Common myeloid progenitor, CD34-positive (primary cell): ENCODE data around the gene MS4A6A.

Experiments
- CTCF ChIA-PET: fragments of 350-600 bp; sonication (Branson Sonifier 250); formaldehyde crosslinking; loops from one replicate; lab custom pipeline; 2021; ENCODE audit warnings: antibody characterized with exemption; lab: Charles Lee
- POLR2A ChIA-PET: fragments of 350-600 bp; sonication (Branson Sonifier 250); formaldehyde crosslinking; loops from one replicate; lab custom pipeline; 2021; ENCODE audit warnings: antibody characterized with exemption; lab: Charles Lee
- DNase-seq, 3 donors: peaks; one replicate each; pipeline versions ENCODE4 v3.0.0 to v3.0.0-alpha.2; 2013
- H3K27ac ChIP-seq, 2 experiments: 1 replicate in 1 of 2; 2 replicates in 1 of 2; pipeline ENCODE4 v1.7.0; 2013; ENCODE audit warnings: inconsistent platforms in 2 of 2, low read length in 2 of 2, mild to moderate bottlenecking in 2 of 2, low read depth in 1 of 2, moderate library complexity in 1 of 2; ENCODE audit not compliant: severe bottlenecking in 2 of 2, insufficient read depth in 1 of 2, poor library complexity in 1 of 2
- H3K27me3 ChIP-seq, 5 experiments: replicated peaks in 2 of 5; 1 replicate in 3 of 5; 2 replicates in 2 of 5; pipeline versions ENCODE4 v1.6.1 to v1.7.0; 2013; ENCODE audit warnings: low read length in 4 of 5, mild to moderate bottlenecking in 2 of 5, moderate library complexity in 2 of 5, inconsistent platforms in 1 of 5; ENCODE audit not compliant: insufficient read depth in 5 of 5, control insufficient read depth in 4 of 5
- H3K36me3 ChIP-seq, 4 experiments: 1 replicate in 2 of 4; 2 replicates in 2 of 4; pipeline versions ENCODE4 v1.6.1 to v1.7.0; 2013; ENCODE audit warnings: low read length in 3 of 4, control low read depth in 1 of 4, mild to moderate bottlenecking in 1 of 4; ENCODE audit not compliant: control insufficient read depth in 4 of 4, insufficient read depth in 4 of 4
- H3K4me1 ChIP-seq, 4 experiments: 1 replicate in 3 of 4; 2 replicates in 1 of 4; pipeline versions ENCODE4 v1.6.1 to v1.7.1; 2013; ENCODE audit warnings: low read length in 3 of 4, mild to moderate bottlenecking in 3 of 4, control low read depth in 1 of 4, inconsistent platforms in 1 of 4, moderate library complexity in 1 of 4; ENCODE audit not compliant: control insufficient read depth in 4 of 4, insufficient read depth in 4 of 4; ENCODE audit errors: control extremely low read depth in 1 of 4
- H3K4me3 ChIP-seq, 7 experiments: 1 replicate in 4 of 7; 2 replicates in 3 of 7; pipeline versions ENCODE4 v1.5.1 to v1.7.0; 2013; ENCODE audit warnings: mild to moderate bottlenecking in 7 of 7, low read length in 6 of 7, moderate library complexity in 6 of 7, inconsistent platforms in 2 of 7, low read depth in 2 of 7, control low read depth in 1 of 7; ENCODE audit not compliant: insufficient read depth in 4 of 7, control insufficient read depth in 1 of 7; ENCODE audit errors: extremely low read depth in 1 of 7
- H3K9me3 ChIP-seq, 5 experiments: 1 replicate in 4 of 5; 2 replicates in 1 of 5; pipeline versions ENCODE4 v1.6.1 to v1.7.1; 2013; ENCODE audit warnings: low read length in 4 of 5, mild to moderate bottlenecking in 2 of 5, inconsistent platforms in 1 of 5, low read depth in 1 of 5, moderate library complexity in 1 of 5; ENCODE audit not compliant: control insufficient read depth in 4 of 5, insufficient read depth in 2 of 5; ENCODE audit errors: control extremely low read depth in 1 of 5
- WGBS: methylation state at CpG from one replicate; pipeline ENCODE4 v1.1.5; 2013; ENCODE audit not compliant: insufficient coverage; 5-methylcytosine and 5-hydroxymethylcytosine counted together

The MS4A6A gene

DNA sequence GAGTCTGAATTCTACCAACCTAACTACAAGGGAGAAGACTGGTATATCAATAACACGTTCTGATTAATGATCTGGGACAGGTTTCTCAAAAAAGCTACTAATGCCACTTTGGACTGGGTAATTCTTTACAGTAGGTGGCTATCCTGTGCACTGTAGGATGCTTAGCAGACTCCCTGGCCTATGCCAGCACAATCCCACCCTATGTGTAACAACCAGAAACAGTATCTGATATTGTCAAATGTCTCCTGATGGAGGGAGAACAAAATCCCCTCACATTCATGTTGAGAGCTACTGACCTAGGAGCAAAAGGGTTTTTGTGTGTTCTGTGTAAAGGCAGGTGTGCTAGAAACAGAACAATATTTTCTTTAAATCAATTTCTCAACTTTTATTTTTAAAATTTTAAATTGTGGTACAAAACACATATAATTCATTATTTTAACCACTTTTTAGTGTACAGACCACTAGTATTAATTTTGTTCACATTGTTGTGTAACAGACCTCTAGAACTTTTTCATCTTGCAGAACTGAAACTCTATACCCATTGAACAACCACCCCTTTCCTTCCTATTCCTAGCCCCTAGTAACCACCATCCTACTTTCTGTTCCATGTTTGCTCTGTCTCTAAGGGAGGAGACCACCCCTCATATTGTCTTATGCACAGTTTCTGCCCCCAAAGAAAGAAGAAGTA, 2.1 kb upstream of the MS4A6A start:
- H3K27me3 ChIP-seq = peaks cover 0 to 4% (median 1%) of the 10 kb centered on the region in 5 experiments
- peaks cover 0 to 8% (median 3%) of the 10 kb centered on the region in 5 experiments for H3K9me3 ChIP-seq
- H3K36me3 ChIP-seq = no peaks in the 10 kb centered on the region
- CTCF ChIA-PET = interaction anchor here (2.3 to 6.9 kb wide), 2 partner anchors 10 to 15 kb away, joined by 6 to 32 read pairs; no protein-coding TSS in a partner anchor
- no peak overlapping the region for H3K4me3 ChIP-seq
- H3K27ac ChIP-seq = no peak overlapping the region
- peak in 1 of 3 donors; percentile 26 for DNase-seq
- H3K4me1 ChIP-seq = peaks cover 7 to 26% (median 20%) of the 10 kb centered on the region in 4 experiments
- POLR2A ChIA-PET = no interaction called here
- no CpG with 5 or more reads among the region's 1 CpG for WGBS

DNA sequence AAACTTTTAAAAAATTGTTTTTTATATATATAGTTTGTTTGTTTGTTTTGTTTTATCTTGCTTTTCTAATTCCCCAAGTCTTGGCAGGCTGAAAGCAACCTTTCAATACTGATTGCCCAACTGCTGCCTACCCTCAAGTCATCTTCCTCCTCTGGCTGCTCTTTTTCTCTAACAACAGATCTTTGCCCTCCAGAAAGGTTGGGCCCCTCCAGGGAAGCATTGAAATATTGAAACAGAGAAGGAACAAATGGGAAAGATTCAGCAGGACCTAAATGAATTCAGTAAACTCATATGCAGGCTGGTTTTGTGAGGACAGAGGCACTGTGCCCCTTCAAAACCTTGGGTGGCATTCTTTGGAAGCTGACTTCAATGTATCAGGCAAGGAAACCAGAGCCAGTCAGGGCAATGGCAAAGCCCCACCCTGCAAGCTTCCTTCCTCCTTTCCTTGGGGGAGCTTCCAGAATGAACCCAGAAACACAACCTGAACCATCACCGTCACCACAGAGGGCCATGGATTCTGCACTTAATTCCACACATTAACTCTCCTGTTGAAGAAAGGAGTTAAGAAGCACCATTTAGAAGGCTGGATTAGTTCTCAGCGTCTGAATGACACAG, 815 bp upstream of the MS4A6A start:
- Histone ChIP-seq H3K27me3 (peaks cover 0 to 14% (median 4%) of the 10 kb centered on the region in 5 experiments), H3K9me3 (peaks cover 0 to 8% (median 3%) of the 10 kb centered on the region in 5 experiments), H3K4me3 (no peak overlapping the region), H3K36me3 (no peaks in the 10 kb centered on the region), H3K4me1 (peaks cover 7 to 26% (median 20%) of the 10 kb centered on the region in 4 experiments), H3K27ac (no peak overlapping the region)
- DNase-seq = peak in 1 of 3 donors; percentile 15
- WGBS = 80% methylated on average over 1 of the region's 2 CpGs
- ChIA-PET POLR2A (no interaction called here), CTCF (interaction anchor here (2.3 to 6.9 kb wide), 2 partner anchors 11 to 13 kb away, joined by 6 to 32 read pairs; no protein-coding TSS in a partner anchor)

DNA sequence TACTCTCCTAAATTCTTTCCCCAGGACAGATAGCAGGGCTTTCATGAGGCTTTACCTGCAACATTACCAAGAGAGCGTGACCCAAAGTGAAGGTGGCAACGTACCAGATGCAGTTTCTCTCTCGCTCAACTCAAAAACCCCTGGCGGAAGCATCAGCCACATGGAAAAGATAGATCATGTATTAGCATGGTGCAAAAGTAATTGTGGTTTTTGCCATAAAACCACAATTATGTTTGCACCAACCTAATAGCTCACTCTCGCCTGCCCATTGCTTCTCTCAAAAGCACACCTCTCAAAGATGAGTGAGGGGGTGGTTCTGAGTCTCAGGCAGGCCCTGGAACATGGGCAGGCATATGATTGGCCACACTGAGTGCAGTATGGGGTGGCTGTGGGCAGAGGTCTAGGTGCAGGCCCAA, 7.0 kb downstream of the MS4A6A start:
- peak; percentile 41 to 81 (median 75) for DNase-seq
- Histone ChIP-seq H3K9me3 (peaks cover 0 to 3% (median 0%) of the 10 kb centered on the region in 5 experiments), H3K4me1 (peaks cover 0 to 21% (median 0%) of the 10 kb centered on the region in 4 experiments), H3K27ac (no peak overlapping the region), H3K4me3 (no peak overlapping the region), H3K36me3 (peaks cover 0 to 6% (median 0%) of the 10 kb centered on the region in 4 experiments), H3K27me3 (peaks cover 0 to 57% (median 7%) of the 10 kb centered on the region in 5 experiments)
- no CpG with 5 or more reads among the region's 5 CpGs for WGBS
- ChIA-PET CTCF (no interaction called here), POLR2A (no interaction called here)

DNA sequence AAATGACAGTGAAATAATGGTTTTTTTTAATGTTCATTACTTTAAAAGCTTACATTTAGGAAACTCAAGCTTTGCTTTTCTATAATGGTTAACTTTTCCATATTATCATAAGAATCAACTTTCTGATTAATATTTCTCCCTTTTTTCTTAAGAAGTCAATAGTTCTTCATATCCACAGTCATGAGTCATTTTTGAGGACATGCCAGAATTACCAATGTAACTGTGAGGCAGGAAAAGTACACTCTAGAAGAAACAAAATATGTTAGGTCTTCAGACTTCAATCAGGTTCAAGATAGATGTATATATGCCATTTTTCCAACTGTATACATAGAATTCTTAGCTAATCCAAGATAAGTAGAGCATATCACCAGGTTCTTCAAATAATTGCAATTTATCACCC, 10.9 kb downstream of the MS4A6A start:
- Histone ChIP-seq H3K27me3 (peaks cover 0 to 35% (median 4%) of the 10 kb centered on the region in 5 experiments), H3K4me3 (no peak overlapping the region), H3K9me3 (peaks cover 3 to 19% (median 15%) of the 10 kb centered on the region in 5 experiments), H3K4me1 (peaks cover 0 to 21% (median 0%) of the 10 kb centered on the region in 4 experiments), H3K27ac (no peak overlapping the region), H3K36me3 (peaks cover 0 to 2% (median 0%) of the 10 kb centered on the region in 4 experiments)
- ChIA-PET POLR2A (no interaction called here), CTCF (interaction anchor here (1.3 to 3.6 kb wide), 3 partner anchors 8 to 80 kb away, joined by 3 to 32 read pairs (median 13); partner anchors contain the start of gene MS4A6A)
- DNase-seq = no peak

DNA sequence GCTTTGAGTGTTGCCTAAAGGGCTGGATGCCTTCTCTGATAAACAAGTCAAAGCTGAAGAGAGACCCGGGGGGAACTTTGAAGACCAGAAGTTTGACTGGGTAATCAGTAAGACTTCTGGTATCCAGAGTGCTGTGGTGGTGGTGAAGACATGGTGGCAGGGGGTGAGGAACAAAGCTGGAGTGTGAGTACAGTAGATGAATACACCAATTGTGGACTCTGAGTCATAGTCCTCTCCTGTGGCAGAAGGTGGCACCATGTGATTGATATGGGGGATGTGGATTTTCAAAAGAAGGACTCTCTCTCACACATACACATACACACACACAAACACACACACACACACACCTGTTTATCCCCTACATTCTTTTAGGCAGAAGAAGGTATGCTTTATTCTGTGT, 12.3 kb downstream of the MS4A6A start:
- H3K4me3 ChIP-seq = no peak overlapping the region
- POLR2A ChIA-PET = no interaction called here
- H3K27me3 ChIP-seq = peaks cover 0 to 32% (median 4%) of the 10 kb centered on the region in 5 experiments
- peaks cover 0 to 9% (median 0%) of the 10 kb centered on the region in 4 experiments for H3K4me1 ChIP-seq
- DNase-seq = peak in 2 of 3 donors; percentile 20 to 49
- CTCF ChIA-PET = interaction anchor here (3.1 to 3.6 kb wide), 2 partner anchors 11 to 81 kb away, joined by 13 to 32 read pairs; partner anchors contain the start of gene MS4A6A
- H3K27ac ChIP-seq = no peak overlapping the region
- peaks cover 0 to under 1% (median 0%) of the 10 kb centered on the region in 4 experiments for H3K36me3 ChIP-seq
- WGBS = 100% methylated on average over 1 of the region's 1 CpG
- peaks cover 3 to 19% (median 15%) of the 10 kb centered on the region in 5 experiments for H3K9me3 ChIP-seq

DNA sequence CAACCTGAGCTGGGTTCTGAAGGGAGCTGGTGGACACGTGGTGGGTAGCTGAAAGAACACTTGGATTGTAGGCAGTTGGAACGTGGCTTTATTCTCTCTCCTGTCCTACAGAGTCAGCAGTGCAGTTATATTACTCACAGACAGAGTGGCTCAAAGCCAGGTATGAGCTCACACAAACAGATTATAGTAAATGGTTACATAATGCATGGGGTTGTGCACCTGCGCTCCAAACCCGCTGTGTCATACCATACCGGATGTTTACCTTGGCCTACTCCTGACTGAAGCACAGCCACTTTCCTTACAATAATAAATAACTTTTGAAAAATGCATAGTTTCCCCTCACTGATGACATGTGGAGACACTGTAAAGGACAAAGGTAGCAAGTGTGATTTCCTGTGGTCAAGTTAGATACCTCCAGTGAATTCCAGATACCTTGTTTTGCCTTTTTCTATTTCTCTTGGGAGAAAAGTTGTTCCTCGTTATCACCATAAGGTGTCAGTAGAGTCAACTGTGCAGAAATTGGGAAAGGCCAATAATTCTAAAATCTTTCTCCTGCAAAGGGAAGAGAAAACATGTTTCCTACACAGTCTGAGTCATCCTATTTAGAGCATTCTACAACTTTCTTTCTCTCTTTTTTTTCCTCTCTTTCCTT, 13.5 kb downstream of the MS4A6A start:
- H3K4me1 ChIP-seq = peaks cover 0 to 4% (median 0%) of the 10 kb centered on the region in 4 experiments
- H3K9me3 ChIP-seq = peaks cover 3 to 26% (median 16%) of the 10 kb centered on the region in 5 experiments
- peak; percentile 69 to 91 (median 88) for DNase-seq
- ChIA-PET CTCF (interaction anchor here (1.0 to 3.6 kb wide), 3 partner anchors 12 to 82 kb away, joined by 3 to 32 read pairs (median 10); partner anchors contain the start of gene MS4A6A), POLR2A (no interaction called here)
- H3K36me3 ChIP-seq = no peaks in the 10 kb centered on the region
- 90% methylated on average over 4 of the region's 6 CpGs for WGBS
- no peak overlapping the region for H3K27ac ChIP-seq
- H3K4me3 ChIP-seq = no peak overlapping the region
- H3K27me3 ChIP-seq = peaks cover 0 to 23% (median 4%) of the 10 kb centered on the region in 5 experiments
